Stimulated activated naive CD4-positive, alpha-beta T cell (primary cell): ENCODE measurements around the gene LINGO3.

ENCODE experiments used
- DNase-seq, 6 experiments: peaks; one replicate each; lab custom pipeline; 2025; lab: John Stamatoyannopoulos, UW

LINGO3 gene

DNA sequence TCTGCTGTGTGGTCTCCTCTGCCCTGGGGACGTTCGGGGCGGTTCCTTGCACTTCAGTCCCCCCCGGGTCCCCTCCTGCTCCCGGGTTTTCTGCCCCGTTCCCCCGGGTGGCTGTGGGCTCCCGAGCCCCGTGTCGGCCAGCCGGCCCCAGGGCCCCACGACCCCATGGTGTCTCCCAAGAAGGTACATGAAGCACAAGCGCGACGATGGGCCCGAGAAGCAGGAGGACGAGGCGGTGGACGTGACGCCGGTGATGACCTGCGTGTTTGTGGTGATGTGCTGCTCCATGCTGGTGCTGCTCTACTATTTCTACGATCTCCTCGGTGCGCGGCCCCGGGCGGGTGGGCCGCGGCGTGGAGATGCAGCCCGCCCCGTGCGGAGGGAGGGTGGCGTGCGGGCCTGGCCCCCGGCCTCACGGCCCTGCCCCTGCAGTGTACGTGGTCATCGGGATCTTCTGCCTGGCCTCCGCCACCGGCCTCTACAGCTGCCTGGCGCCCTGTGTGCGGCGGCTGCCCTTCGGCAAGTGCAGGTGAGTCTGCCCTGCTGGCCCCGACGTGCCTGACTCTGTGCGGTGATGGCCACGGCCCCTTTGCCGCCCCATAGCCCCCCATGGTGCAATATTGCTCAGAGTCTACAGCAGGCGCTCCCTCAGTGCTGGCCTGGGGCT, 31.8 kb upstream of the LINGO3 start:
- DNase-seq: no peak

DNA sequence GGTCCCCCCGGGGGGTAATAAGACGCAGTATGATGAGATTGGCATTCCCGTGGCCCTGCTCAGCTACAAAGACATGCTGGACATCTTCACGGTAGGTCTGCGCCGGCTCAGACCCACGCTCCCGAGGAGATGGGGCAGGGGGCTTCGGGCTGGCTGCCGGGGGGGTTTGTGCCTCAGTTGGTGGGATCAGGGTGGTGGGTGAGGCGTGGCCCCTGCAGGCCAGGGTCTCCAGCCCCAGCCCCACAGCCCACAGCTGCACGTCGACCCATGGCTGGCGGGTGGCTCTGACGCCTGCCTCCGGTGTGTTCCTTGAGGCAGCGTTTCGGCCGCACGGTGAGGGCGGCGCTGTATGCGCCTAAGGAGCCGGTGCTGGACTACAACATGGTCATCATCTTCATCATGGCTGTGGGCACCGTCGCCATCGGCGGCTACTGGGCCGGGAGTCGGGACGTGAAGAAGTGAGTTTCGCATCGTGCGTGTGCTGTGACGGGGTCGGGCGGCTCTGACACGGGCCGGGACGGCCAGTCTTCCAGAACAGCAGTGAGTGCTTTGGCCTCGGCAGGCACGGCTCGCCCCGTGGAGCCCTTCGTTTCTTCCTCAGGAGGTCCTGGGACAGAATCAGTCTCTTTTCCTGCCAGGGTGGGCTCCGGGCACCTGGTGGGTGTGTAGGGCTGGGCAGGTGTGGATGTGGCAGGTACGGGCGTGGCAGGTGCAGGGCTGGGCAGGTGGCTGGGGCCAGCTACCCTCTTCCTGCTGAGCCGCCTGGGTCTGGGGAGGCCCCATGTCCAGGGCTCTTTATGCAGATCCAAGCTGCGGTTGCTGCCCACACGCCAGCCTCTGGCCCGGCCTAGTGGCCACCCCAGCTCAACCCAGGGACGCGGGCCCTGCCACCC, 31.0 kb upstream of the LINGO3 start:
- no peak for DNase-seq

DNA sequence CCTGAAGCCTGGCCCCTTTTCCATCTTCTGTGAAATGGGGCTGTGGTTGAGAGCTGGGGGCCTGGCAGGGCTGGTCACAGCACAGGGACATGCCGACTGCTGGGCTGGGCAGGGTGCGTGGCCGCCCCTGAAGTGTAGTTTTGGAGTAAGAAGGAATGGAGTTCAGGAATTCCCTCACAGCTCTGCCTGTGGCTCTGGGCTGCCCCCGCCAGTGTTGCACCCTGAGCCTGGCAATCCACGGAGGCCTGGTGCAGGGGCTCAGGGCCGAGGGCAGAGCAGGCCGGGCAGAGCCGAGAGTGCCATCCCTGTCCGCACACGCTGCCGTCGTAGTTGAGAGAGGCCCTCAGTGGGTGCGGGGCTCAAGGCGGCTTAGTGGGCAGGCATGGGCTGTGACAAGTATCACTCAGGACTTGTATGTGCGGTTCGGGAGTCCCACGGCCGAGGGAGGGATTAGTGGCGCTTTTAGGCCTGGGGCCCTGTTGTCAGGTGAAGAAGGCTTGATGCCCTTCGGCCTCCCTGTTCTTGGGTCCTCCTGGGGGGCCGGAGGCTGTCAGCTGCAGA, 30.2 kb upstream of the LINGO3 start:
- DNase-seq: no peak

DNA sequence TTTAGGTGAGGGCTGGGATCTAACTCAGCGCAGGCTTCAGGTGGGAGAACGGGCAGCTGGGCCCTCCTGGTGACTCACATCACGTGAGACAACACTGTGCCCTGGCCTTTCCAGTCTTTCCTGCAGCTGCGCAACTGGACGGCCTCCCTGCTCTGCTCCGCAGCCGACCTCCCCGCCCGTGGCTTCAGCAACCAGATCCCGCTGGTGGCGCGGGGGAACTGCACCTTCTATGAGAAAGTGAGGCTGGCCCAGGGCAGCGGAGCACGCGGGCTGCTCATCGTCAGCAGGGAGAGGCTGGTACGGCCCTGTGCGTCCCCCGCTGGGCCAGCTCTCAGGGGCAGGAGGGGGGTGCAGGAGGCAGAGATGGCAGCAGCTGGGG, 29.4 kb upstream of the LINGO3 start:
- DNase-seq: no peak

DNA sequence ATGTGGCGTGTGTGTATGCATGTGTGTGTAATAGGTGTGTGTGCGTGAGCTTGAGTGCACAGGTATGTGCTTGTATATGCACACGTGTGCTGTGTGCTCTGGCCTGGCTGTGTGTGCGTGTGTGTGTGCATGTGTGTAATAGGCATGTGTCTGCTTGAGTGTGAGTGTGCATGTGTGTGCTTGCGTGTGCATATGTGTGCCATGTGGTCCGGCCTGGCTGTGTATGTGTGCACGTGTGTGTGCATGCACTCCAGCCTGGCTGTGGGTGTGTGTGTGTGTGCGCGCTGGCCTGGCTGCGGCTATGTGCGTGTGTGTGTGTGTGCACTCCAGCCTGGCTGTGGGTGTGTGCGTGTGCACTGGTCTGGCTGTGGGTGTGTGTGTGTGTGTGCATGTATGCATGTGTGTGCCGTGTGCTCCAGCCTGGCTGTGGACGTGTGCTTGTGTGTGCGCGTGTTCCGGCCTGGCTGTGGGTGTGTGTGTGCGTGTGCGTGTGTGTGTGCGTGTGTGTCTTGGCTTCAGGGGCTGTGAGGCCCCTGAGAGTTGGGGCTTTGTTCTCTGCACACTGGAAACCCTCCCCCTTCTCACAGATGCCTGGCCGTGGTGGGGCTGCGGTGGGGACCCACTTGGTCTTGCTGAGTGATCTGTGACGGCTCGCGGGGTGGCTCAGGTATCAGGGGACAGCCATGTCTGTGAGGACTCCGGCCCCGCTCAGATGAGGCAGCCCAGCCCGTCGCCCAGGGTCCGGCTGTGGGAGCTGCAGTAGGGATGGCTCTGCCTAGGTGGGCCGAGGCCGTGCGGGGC, 28.8 kb upstream of the LINGO3 start:
- DNase-seq: no peak

DNA sequence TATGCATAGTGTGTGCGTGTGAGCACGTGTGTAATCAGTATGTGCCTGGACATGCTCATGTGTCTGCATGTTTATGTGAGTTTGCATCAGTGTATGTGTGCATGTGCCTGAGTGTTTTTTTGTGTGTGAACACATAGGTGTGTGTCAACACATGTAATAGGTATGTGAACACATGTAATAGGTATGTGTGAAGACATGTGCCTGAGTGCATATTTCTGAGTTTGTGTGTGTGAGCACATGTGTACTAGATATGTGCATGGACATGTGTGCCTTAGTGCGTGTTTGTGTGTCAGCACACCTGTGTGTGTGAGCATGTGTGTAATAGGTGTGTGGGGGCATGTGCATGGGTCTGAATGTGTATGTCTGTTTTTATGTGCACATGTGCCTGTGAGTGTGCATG, 27.9 kb upstream of the LINGO3 start:
- DNase-seq: no peak

DNA sequence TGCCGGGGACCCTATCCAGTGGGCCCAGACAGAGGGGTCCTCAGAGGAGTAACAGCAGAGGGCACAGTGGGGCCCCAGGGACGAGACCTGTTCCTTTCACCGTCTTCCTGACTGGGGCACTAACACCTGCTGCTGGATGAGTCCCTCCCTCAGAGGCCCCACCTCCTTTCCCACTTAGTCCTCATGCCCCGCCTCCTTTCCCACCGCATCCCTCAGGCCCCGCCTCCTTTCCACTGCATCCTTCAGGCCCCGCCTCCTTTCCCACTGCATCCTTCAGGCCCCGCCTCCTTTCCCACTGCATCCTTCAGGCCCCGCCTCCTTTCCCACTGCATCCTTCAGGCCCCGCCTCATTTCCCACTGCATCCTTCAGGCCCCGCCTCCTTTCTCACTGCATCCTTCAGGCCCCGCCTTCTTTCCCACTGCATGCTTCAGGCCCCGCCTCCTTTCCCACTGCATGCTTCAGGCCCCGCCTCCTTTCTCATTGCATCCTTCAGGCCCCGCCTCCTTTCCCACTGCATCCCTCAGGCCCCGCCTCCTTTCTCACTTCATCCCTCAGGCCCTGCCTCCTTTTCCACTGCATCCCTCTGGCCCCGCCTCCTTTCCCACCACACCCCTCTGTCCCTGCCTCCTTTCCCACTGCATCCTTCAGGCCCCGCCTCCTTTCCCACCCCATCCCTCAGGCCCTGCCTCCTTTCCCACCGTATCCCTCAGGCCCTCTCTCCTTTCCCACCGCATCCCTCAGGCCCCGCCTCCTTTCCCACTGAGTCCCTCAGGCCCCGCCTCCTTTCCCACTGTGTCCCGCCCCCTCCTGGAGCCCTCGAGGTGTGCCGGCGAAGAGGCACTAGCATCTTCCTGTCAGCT, 27.3 kb upstream of the LINGO3 start:
- peak in 5 of 6 experiments; percentile 21 to 44 (median 28) for DNase-seq

DNA sequence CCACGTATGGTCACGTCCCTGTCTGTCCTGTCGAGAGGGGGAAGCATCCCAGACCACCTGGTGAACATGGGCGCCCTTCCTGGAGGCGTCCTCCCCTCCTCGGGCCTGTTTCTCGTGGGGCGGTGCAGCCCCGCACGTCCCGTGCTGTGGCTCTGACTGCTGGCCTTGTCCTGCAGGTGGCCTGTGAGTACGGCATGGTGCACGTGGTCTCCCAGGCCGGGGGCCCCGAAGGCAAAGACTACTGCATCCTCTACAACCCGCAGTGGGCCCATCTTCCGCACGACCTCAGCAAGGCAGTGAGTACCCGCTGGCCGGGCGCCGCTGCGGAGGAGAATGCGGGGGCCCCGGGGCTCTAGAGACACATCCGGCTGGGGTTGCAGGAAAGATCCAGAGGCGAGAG, 26.5 kb upstream of the LINGO3 start:
- DNase-seq: no peak

DNA sequence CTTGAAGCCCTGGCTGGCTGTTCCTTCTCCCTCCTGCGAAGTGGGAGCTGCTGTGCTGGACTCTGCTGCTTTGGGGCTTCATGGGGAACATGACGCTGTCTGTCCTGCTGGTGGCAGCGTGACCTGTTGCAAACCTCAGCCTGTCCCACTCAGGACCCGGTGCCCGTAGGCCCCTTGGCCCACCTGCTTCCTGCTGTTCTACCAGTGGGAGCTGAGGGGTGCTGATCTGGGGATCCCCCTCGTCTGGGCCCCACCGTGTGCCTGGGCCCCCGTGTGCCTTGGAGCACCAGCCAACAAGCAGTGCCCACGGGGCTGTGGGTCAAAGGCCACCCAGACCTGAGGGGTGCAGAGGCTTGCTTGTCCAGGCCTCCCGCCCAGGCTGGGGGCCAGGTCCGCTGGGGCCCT, 25.9 kb upstream of the LINGO3 start:
- no peak for DNase-seq

DNA sequence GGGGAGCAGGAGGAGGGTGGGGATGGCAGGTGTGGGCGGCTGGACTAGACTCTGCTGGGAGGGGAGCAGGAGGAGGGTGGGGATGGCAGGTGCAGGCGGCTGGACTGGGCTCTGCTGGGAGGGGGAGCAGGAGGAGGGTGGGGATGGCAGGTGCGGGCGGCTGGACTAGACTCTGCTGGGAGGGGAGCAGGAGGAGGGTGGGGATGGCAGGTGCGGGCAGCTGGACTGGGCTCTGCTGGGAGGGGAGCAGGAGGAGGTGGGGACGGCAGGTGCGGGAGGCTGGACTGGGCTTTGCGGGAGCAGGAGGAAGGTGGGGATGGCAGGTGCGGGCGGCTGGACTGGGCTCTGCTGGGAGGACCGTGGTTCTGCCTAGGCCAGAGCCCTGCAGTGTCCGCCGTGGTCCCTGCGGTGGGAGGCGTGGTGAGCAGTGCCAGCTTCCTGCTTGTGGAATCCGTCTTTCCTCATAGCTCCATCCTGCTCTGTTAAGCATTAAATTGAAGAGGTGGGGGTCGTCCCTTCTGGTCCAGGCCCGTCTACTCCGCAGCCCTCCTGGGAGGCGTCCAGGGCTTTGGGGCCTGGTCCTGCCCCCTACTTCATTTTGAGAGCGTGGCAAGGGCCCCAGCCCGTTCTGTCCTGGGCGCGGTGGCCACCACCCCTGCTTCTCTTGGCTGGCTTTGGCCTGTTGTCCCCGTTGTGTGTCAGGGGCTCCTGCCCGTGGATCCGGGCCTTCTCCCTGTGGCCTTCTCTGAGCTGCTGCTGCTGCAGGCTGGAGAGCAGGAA, 25.3 kb upstream of the LINGO3 start:
- DNase-seq: no peak

DNA sequence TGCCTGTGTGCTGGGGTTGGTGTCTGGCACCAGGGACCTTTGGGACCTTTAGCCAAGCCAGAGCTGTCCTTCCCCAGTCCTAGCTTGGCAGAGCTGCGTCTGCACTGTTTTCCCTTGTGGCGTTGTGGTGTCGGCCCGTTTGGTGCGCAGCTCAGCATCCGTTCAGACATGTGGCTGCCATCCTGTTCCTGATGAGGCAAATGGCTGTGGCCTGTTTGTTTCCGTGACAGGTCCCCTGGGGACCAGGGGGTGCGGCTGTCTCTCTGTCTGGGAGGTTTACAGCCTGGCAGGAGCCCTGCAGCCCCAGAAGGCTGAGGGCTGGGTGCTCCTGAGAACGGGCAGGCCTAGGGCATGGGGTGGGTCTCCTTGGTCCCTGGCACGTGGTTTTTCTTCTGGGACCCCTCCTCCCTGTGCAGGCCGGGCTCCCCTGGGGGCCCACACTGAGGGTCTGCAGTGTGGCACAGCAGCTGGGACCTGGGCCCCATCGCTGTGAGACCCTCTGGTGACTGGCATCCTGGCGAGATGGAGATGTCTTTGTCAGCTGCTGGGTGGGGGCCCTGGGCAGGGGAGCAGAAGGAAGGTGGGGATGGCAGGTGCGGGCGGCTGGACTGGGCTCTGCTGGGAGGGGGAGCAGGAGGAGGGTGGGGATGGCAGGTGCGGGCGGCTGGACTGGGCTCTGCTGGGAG, 24.5 kb upstream of the LINGO3 start:
- peak; percentile 46 to 79 (median 64) for DNase-seq

DNA sequence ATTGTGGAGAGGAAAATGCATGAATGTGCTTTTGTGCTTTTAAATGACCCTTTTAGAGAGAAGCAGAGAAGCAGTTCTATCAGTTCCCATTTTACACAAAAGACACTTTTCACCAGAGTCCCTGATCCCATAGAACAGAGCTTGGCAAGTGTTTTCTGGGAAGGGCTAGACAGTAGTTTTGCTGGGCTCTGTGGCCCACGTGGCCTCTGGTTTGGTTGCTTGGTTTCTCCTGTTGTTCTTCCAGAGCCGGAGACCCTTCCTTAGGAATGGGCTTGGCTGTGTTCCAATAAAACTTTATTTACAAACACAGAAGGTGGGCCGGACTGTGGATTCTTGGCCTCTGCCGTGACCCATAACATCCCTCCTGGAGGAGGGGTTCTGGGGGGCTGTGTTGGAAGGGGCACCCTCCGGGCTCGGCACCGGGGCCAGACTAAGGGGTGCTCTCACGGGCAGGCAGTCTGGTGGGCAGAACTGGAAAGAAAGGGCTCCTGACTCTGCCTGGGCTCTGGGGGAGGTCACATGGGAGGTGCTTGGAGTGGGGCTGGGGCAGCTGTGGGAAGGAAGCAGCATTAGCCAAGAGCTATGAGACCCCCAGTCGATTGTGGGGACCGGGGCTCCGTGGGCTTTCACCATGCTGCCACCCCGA, 23.8 kb upstream of the LINGO3 start:
- no peak for DNase-seq

DNA sequence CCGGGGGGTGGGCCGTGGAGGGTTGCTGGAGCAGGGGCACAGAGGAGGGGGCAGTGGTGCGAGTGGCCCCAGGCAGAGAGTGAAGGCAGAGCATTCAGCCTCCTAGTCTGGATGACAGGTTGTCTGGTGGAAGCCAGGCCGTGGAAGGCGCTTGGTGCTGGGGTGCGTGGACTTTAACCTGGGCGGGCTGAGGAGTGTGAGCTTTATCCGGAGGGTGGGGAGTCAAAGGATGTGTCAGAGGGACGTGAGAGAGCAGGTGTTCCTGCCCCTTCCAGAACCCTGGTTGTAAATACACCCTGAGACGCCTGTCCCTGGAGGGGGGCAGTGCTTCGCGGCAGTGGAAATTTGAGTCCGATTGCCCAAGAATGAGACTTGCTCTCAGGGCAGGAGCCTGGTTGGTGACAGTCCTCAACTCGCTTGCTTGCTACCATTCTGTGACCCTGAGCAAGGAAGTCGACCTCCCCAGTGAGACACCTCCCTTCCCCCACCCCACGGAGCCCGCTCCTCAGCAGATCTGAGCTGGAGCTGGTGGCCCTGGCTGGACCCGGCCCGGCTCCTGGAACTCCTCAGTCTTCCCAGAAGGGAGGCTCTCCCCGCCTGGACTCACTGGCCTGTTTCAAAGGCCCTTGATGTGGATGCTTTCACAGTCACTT, 22.8 kb upstream of the LINGO3 start:
- DNase-seq: no peak

DNA sequence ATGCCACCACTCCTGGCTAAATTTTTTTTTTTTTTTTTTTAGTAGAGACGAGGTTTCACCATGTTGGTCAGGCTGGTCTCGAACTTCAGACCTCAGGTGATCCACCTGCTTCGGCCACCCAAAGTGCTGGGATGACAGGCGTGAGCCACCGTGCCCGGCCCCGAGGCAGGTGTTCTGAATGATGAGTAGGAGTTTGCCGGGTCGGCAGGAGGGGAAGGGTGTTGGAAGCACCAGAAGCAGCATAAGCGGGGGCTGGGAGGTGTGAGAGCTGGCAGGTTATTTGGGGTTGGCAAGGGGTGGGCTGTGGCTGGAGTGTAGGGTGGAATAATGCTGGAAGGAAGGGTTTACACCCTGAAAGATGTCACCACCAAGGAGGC, 22.3 kb upstream of the LINGO3 start:
- DNase-seq: no peak

DNA sequence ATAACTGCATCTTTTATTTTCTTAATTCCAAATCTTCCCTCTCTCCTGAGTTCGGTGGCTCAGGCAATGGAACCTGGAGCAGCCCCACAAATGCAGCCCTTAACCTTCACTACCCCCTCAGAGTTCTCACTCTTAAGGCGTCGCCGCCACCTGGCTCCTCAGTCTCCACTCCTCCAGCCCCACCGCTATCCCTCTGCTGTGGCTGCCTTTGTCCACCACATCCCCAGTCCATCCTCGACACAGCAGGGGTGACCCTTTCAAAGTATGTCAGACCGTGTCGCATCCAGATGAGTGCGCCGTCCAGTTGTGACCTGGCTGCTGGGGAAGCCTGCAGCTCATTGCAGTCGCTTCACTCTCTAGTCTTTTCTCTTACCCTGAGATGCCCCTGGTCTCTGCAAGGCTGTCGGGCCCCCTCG, 21.6 kb upstream of the LINGO3 start:
- no peak for DNase-seq

DNA sequence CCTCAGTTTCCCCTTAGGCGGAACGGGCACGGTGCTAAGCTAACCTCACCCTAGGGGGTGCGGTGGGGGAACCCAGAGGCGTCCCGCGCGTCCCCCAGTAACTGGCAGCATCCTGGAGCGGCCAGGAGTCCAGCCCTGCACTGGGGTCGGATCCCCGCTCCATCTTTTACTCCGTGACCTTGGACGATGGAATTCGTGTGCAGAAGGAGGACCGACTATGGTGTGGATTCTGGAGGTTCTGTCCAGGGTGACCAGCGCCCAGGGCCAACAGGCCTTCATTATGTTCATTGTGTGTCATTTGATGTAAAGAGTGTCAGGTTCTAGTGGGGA, 21.2 kb upstream of the LINGO3 start:
- DNase-seq: peak in 1 of 6 experiments; percentile 23

DNA sequence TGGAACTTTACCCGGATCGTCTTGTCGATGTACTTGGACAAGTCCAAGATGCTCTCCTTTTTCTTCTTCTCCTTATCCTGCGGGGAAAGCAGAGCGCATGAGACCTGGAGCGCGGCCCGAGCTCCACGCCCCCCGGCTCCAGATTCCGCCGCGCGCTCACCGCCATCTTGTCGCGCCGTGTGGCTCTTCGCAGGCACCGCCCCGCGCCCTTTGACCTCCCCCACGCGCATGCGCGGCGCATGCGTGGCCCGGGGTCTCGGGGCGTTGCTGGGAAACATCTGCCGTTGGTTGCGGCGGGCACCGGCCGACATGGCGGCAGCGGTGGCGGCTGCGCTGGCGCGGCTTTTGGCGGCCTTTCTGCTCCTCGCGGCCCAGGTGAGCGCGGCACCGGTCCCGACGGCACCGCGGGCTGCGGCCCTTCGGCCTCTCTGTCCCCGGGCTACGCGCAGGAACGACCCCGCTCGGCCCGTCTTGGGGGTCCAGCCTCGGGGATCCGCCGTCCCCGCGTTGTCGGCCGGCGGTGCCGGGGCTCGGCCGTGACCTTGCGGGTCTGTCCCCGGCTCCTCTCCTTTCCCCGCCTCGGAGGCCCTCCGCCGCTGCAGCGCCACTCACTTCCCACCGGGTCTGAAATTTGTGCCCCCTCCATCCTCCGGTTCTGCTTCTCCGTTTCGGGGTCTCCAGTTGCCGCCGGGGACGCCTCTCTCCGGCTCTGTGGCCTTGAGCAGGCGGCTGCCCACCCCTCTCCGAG, 20.6 kb upstream of the LINGO3 start, which contains the start of the genes LSM7 and SPPL2B:
LSM7 (minus strand) TSS at position 186 of the 748 bp plus-strand sequence; CDS start at position 166, 20 bp downstream.
SPPL2B (plus strand) TSS at position 284 of the 748 bp plus-strand sequence; CDS start at position 310, 26 bp downstream.
- DNase-seq: peak; percentile 86 to 92 (median 90)
